GM23248 (cell line): ENCODE data around the gene GUCA1C. TPM values are rescaled to one million over a fixed set of nuclear protein-coding genes. Genes with fewer than 3 reads are reported as not detected.

Experiments used
- DNase-seq: peaks from one replicate; pipeline ENCODE4 v3.0.0-alpha.2; 2015
- H2AFZ ChIP-seq: fragments of 200-600 bp; sonication (generic); 2 replicates; pipeline ENCODE4 v1.6.1; 2016; ENCODE audit warnings: antibody characterized with exemption
- H3F3A ChIP-seq: fragments of 200-600 bp; sonication (generic); 2 replicates; pipeline ENCODE4 v1.6.1; 2016; ENCODE audit warnings: mild to moderate bottlenecking, antibody characterized with exemption, mixed run types; ENCODE audit not compliant: insufficient read depth
- H3K27ac ChIP-seq: fragments of 200-600 bp; sonication (generic); 2 replicates; pipeline ENCODE4 v1.5.1; 2016; ENCODE audit warnings: mild to moderate bottlenecking
- H3K27me3 ChIP-seq: fragments of 200-600 bp; sonication (generic); replicated peaks from 2 replicates; pipeline ENCODE4 v1.6.1; 2016; ENCODE audit warnings: mild to moderate bottlenecking; ENCODE audit not compliant: insufficient read depth
- H3K36me3 ChIP-seq: fragments of 200-600 bp; sonication (generic); 2 replicates; pipeline ENCODE4 v1.6.1; 2016; ENCODE audit warnings: low read depth, mild to moderate bottlenecking
- H3K4me1 ChIP-seq: fragments of 200-600 bp; sonication (generic); 2 replicates; pipeline ENCODE4 v1.6.1; 2016; ENCODE audit warnings: mild to moderate bottlenecking; ENCODE audit not compliant: insufficient read depth
- H3K4me2 ChIP-seq: fragments of 200-600 bp; sonication (generic); one replicate; pipeline ENCODE4 v1.6.1; 2016; ENCODE audit warnings: mild to moderate bottlenecking; ENCODE audit not compliant: unreplicated experiment
- H3K4me3 ChIP-seq: fragments of 200-600 bp; sonication (generic); 2 replicates; pipeline ENCODE4 v1.5.1; 2016; ENCODE audit warnings: mild to moderate bottlenecking
- H3K79me2 ChIP-seq: fragments of 200-600 bp; sonication (generic); 2 replicates; pipeline ENCODE4 v1.6.1; 2016; ENCODE audit warnings: mild to moderate bottlenecking; ENCODE audit not compliant: insufficient read depth
- H3K9ac ChIP-seq: fragments of 200-600 bp; sonication (generic); 2 replicates; pipeline ENCODE4 v1.6.1; 2016; ENCODE audit warnings: mild to moderate bottlenecking
- H3K9me2 ChIP-seq: fragments of 200-600 bp; sonication (generic); 2 replicates; pipeline ENCODE4 v1.6.1; 2016; ENCODE audit warnings: mixed run types, mild to moderate bottlenecking, moderate library complexity; ENCODE audit not compliant: insufficient read depth
- H3K9me3 ChIP-seq: fragments of 200-600 bp; sonication (generic); one replicate; pipeline ENCODE4 v1.6.1; 2017; ENCODE audit warnings: low read depth
- H4K20me1 ChIP-seq: fragments of 200-600 bp; sonication (generic); 2 replicates; pipeline ENCODE4 v1.6.0; 2016; ENCODE audit not compliant: insufficient read depth
- EZH2 ChIP-seq: fragments of 200-600 bp; sonication (generic); IDR thresholded peaks from 2 replicates; pipeline ENCODE4 v1.6.1; 2018; ENCODE audit warnings: antibody characterized with exemption, mild to moderate bottlenecking; ENCODE audit not compliant: insufficient read depth, poor library complexity, severe bottlenecking
- EZH2phosphoT487 ChIP-seq: fragments of 200-600 bp; sonication (generic); IDR thresholded peaks from 2 replicates; pipeline ENCODE4 v1.6.1; 2018; ENCODE audit warnings: antibody characterized with exemption, moderate library complexity, mild to moderate bottlenecking, low read depth; ENCODE audit not compliant: insufficient read depth
- WGBS, 2 experiments: methylation state at CpG; one replicate each; pipeline ENCODE4 v1.1.6; 2015 to 2017; ENCODE audit warnings: low lambda C conversion rate in 2 of 2, low coverage in 1 of 2; ENCODE audit errors: missing lambda C conversion rate in 2 of 2; 5-methylcytosine and 5-hydroxymethylcytosine counted together
- in situ Hi-C: fragments of 300-500 bp; cut with MboI; formaldehyde crosslinking; loops from 2 replicates; pipeline ENCODE4 v1.15.0; 2020
- polyA plus RNA-seq: library from polyadenylated mRNA; unstranded; fragments of >200 nt; fragmentation: Nextera tagmentation; extraction: Ambion mirVana; gene quantifications from 2 replicates; pipeline ENCODE4 v1.2.1, GENCODE V29; 2016
- total RNA-seq: library from RNA; depleted of rRNA; stranded (reverse); fragments of >200 nt; shearing (Covaris generic); gene quantifications from 2 replicates; pipeline ENCODE4 v1.2.3, GENCODE V29; 2014

Gene GUCA1C
- total and polyA plus RNA-seq, 2 experiments from 2014 or later = not detected

DNA sequence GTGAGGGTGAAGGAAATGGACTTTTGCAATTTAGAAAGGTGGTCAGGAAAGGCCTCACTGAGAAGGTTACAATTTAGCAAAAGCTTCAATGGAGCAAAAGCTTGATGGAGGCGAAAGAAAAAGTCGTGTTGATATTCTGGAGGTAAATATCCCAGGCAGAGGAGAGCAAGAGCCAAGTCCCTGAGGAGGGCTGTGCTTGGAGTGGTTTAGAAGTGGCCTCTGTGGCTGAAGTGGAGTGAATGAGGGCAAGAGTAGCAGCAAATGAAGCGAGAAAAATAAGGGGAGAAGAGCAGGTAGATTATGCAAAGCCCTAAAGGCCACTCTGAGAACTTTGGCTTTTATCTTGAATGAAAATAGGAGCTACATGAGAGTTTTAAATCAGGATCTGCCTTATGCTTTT is 54.1 kb downstream of the GUCA1C start:
- H3K4me3 ChIP-seq = no peak overlapping the region
- no peaks in the 10 kb centered on the region for H3K79me2 ChIP-seq
- H3F3A ChIP-seq = no peaks in the 10 kb centered on the region
- no peaks in the 10 kb centered on the region for H3K36me3 ChIP-seq
- TF ChIP-seq EZH2phosphoT487 (no peak), EZH2 (no peak)
- DNase-seq = no peak
- H3K9me3 ChIP-seq = no peaks in the 10 kb centered on the region
- no peak overlapping the region for H3K9ac ChIP-seq
- no peaks in the 10 kb centered on the region for H3K9me2 ChIP-seq
- WGBS, 2 experiments = 13 to 29% methylated on average over 3 of the region's 3 CpGs
- H3K27me3 ChIP-seq = no peaks in the 10 kb centered on the region
- no peak overlapping the region for H2AFZ ChIP-seq
- H3K27ac ChIP-seq = no peak overlapping the region
- in situ Hi-C loops = no loop called here
- H3K4me2 ChIP-seq = no peak overlapping the region
- H3K4me1 ChIP-seq = no peaks in the 10 kb centered on the region
- H4K20me1 ChIP-seq = no peaks in the 10 kb centered on the region

DNA sequence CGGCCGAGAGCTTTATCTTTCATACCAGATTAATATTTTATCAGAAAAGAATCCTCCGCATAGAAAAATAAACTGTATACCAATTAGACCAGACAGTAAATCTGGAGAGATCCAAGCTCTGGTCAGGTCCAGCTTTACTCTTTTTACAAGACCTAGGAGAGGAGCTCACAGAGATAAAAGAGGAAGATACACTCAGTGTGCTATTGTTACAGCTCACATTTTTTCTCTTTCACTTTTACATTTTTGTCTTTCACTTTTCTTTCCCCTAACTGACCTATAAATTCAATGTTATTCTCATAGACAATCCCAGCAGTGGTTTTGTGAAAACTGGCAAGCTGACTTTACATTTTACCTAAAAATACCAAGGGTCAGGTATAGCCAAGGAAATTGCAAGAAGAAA is 55.8 kb downstream of the GUCA1C start:
- Histone ChIP-seq H3K27ac (no peak overlapping the region), H3F3A (no peaks in the 10 kb centered on the region), H3K36me3 (no peaks in the 10 kb centered on the region), H3K27me3 (no peaks in the 10 kb centered on the region), H3K4me3 (no peak overlapping the region), H2AFZ (no peak overlapping the region), H3K9ac (no peak overlapping the region), H3K4me1 (no peaks in the 10 kb centered on the region), H4K20me1 (no peaks in the 10 kb centered on the region), H3K79me2 (no peaks in the 10 kb centered on the region), H3K9me3 (no peaks in the 10 kb centered on the region), H3K9me2 (no peaks in the 10 kb centered on the region), H3K4me2 (no peak overlapping the region)
- TF ChIP-seq EZH2phosphoT487 = no peak
- no peak for TF ChIP-seq EZH2
- DNase-seq = no peak
- in situ Hi-C loops = no loop called here
- 60 to 61% methylated on average over 3 of the region's 3 CpGs for WGBS, 2 experiments

DNA sequence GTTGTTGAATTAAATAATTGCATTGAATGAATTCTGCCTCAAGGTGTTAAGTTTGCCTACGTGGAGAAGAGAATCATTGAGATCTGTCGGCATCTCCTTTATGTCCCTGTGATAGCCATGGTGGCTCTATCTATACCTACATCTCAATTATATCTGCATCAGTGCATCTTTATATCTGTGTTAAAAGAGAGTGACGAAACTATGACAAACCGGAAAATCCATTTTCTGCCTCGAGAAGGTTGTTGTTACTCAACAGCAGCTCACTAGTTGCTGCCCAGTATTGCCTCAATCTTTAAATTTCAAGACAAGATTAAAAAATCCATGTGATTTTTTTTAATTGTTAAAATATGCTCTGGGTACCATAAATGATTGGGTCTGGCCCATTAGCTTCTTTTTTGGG is 58.7 kb downstream of the GUCA1C start:
- no peak overlapping the region for H3K9ac ChIP-seq
- no peaks in the 10 kb centered on the region for H3K9me3 ChIP-seq
- H3F3A ChIP-seq = no peaks in the 10 kb centered on the region
- H3K9me2 ChIP-seq = no peaks in the 10 kb centered on the region
- H3K4me2 ChIP-seq = no peak overlapping the region
- no peaks in the 10 kb centered on the region for H3K36me3 ChIP-seq
- TF ChIP-seq EZH2phosphoT487 = no peak
- no peak for TF ChIP-seq EZH2
- H3K4me3 ChIP-seq = no peak overlapping the region
- H3K79me2 ChIP-seq = no peaks in the 10 kb centered on the region
- no peak for DNase-seq
- WGBS, 2 experiments = 22 to 30% methylated on average over 5 of the region's 5 CpGs
- H3K27ac ChIP-seq = no peak overlapping the region
- H3K27me3 ChIP-seq = no peaks in the 10 kb centered on the region
- H3K4me1 ChIP-seq = no peaks in the 10 kb centered on the region
- in situ Hi-C loops = no loop called here
- H4K20me1 ChIP-seq = no peaks in the 10 kb centered on the region
- H2AFZ ChIP-seq = no peak overlapping the region

DNA sequence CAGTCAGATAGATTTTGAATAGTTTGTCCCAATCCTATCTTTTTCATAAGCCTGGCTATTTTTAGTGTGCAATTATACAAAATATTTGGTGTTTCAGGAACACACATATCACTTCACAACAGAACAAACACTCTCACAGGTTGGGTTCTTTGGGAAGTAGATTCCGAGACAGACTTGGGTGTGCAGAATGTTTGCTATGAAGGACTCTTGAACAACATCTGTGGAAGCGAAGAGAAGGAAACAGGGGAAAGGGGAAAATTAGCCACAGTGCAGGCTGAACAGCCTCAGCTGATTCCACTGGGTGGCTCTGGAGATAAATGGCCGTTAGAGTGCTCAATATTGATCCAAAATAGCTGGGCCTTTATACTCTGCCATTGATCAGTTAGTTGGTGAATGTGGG is 61.8 kb downstream of the GUCA1C start:
- Histone ChIP-seq H3K79me2 (no peaks in the 10 kb centered on the region), H4K20me1 (no peaks in the 10 kb centered on the region), H3K9me3 (no peaks in the 10 kb centered on the region), H3K9ac (no peak overlapping the region), H3K27ac (no peak overlapping the region), H3K36me3 (no peaks in the 10 kb centered on the region), H3K27me3 (no peaks in the 10 kb centered on the region), H2AFZ (no peak overlapping the region), H3K4me1 (no peaks in the 10 kb centered on the region), H3K4me3 (no peak overlapping the region), H3K4me2 (no peak overlapping the region), H3F3A (no peaks in the 10 kb centered on the region), H3K9me2 (no peaks in the 10 kb centered on the region)
- no peak for DNase-seq
- in situ Hi-C loops = no loop called here
- 20 to 21% methylated on average over 3 of the region's 3 CpGs for WGBS, 2 experiments
- no peak for TF ChIP-seq EZH2phosphoT487
- TF ChIP-seq EZH2 = no peak

DNA sequence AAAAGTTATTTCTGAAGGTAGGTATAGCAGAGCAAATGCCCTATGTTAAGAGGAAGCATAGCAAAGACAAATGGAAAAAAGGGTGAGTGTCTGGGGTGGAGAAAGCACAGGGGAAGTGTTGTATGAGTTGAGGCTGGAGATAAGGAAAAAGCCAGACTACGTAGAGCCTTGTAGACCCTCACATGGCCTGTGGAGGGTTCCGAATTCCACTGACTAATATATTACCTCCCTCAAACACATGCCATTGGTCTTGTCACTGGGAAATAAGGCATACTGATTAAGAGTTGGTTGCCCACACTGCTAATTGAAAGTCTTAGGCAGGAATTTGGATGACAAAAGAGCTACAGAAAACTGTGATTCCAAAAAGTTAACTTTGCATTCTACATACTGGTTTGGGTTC is 65.9 kb downstream of the GUCA1C start:
- TF ChIP-seq EZH2 = no peak
- TF ChIP-seq EZH2phosphoT487 = no peak
- Histone ChIP-seq H3K27ac (no peak overlapping the region), H3K4me2 (no peak overlapping the region), H2AFZ (no peak overlapping the region), H3K9ac (no peak overlapping the region), H3K9me2 (no peaks in the 10 kb centered on the region), H3K79me2 (no peaks in the 10 kb centered on the region), H4K20me1 (no peaks in the 10 kb centered on the region), H3F3A (no peaks in the 10 kb centered on the region), H3K4me1 (no peaks in the 10 kb centered on the region), H3K9me3 (no peaks in the 10 kb centered on the region), H3K4me3 (no peak overlapping the region), H3K27me3 (no peaks in the 10 kb centered on the region), H3K36me3 (no peaks in the 10 kb centered on the region)
- DNase-seq = no peak
- in situ Hi-C loops = no loop called here
- 22 to 29% methylated on average over 2 of the region's 2 CpGs for WGBS, 2 experiments
